Hematopoietic multipotent progenitor cell treated with erythropoietin and hydrocortisone succinate and interleukin-3 and kit ligand, for 6 days (in vitro differentiated cells): Measurements from ENCODE around the gene MATN1.

ENCODE experiments used
- DNase-seq: peaks from one replicate; pipeline ENCODE4 v3.0.0-alpha.2; 2015

MATN1 gene

GRCh38 chr1:30730346-30731108 is 7.1 kb upstream of the MATN1 start:
- DNase-seq: no peak

GRCh38 chr1:30729901-30730300 is 6.5 kb upstream of the MATN1 start:
- DNase-seq: no peak

GRCh38 chr1:30728832-30729638 is 5.7 kb upstream of the MATN1 start:
- no peak for DNase-seq

- DNase-seq: no peak
Observed at GRCh38 chr1:30728340-30728739, 5.0 kb upstream of the MATN1 start.

GRCh38 chr1:30727824-30728223 is 4.4 kb upstream of the MATN1 start:
- no peak for DNase-seq

GRCh38 chr1:30726773-30727684 is 3.6 kb upstream of the MATN1 start:
- DNase-seq: no peak

GRCh38 chr1:30726236-30726635 is 2.9 kb upstream of the MATN1 start:
- no peak for DNase-seq

GRCh38 chr1:30725450-30726095 is 2.2 kb upstream of the MATN1 start:
- no peak for DNase-seq

GRCh38 chr1:30724655-30725421 is 1.5 kb upstream of the MATN1 start:
- no peak for DNase-seq

GRCh38 chr1:30724175-30724574 is 790 bp upstream of the MATN1 start:
- no peak for DNase-seq

- DNase-seq: no peak
Observed at GRCh38 chr1:30721812-30722537, 1.4 kb downstream of the MATN1 start.

GRCh38 chr1:30721341-30721793 is 2.0 kb downstream of the MATN1 start:
- DNase-seq: no peak

GRCh38 chr1:30720271-30721223 is 2.8 kb downstream of the MATN1 start:
- no peak for DNase-seq

GRCh38 chr1:30719406-30720270 is 3.7 kb downstream of the MATN1 start:
- DNase-seq: peak; percentile 85

- peak; percentile 96 for DNase-seq
Observed at GRCh38 chr1:30718636-30719405, 4.6 kb downstream of the MATN1 start.

- peak; percentile 98 for DNase-seq
Observed at GRCh38 chr1:30718091-30718635, 5.2 kb downstream of the MATN1 start.

GRCh38 chr1:30716646-30717045 is 6.7 kb downstream of the MATN1 start:
- DNase-seq: no peak

- DNase-seq: no peak
Observed at GRCh38 chr1:30715886-30716285, 7.5 kb downstream of the MATN1 start.
